ENCODE results near the gene BAIAP2L2. TPM values are rescaled to one million over a fixed set of nuclear protein-coding genes. Genes with fewer than 3 reads are reported as not detected.
A peak's percentile ranks its signal among the peaks of the same experiment; 100 is the strongest.

BAIAP2L2 gene
- total RNA-seq, 1 donor from 2014 or later: 4.5 TPM

GRCh38 chr22:38086942-38087341 is 23.5 kb downstream of the BAIAP2L2 start:
- H3K9me3 Mint-ChIP-seq: no peaks in the 10 kb centered on the region

DNA sequence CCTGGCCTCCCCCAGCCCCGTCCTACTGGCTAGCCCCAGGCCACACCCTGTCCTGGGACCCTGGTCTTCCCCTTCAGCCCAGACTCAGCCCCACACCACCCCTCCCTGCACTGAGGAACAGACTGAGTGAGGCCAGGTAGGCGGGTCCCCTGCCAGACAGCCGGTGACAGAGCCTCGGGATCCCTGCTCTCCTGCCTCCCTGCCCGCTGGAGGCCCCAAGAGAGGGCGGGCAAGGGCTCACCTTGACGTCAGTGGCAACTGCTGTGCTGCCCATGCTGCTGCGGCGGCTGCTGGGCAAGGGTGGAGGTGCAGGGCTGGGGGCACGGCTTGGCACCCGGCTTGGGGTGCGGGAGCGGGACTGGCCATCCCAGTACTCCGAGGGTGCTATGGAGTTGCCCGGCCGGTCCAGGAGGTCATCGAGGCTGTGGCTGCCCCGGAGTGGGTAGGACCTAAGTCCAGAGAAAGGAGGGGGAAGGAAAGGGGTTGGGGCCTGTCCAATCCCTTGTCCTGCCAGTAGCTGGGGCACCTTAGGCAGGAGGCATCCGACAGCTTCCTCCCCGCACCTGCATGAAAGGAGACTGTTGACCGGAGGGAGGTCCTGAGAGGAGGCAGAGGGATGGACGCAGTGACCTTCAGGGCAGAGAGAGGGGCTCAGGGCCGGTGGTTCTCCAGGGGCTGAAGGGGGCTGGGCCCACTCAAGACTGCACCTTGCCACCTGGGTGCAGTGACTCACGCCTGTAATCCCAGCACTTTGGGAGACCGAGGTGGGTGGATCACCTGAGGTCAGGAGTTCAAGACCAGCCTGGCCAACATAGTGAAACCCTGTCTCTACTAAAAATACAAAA is 24.3 kb downstream of the BAIAP2L2 start:
- H3K9me3 Mint-ChIP-seq: no peaks in the 10 kb centered on the region
- H3K36me3 Mint-ChIP-seq: no peaks in the 10 kb centered on the region
- H3K27me3 Mint-ChIP-seq: no peaks in the 10 kb centered on the region
- H3K27ac Mint-ChIP-seq: no peak overlapping the region
- H3K4me3 Mint-ChIP-seq: no peak overlapping the region
- DNase-seq (ENCODE audit: extremely low spot score, unreplicated experiment): no peak
- H3K4me1 Mint-ChIP-seq (ENCODE audit: unreplicated experiment): peaks cover 4% of the 10 kb centered on the region
- no peak for TF ChIP-seq CTCF (conservative IDR thresholded peaks at IDR 0.05)

More at GRCh38 chr22:38086942-38087341, 23.5 kb downstream of the BAIAP2L2 start:
- H3K27me3 Mint-ChIP-seq: no peaks in the 10 kb centered on the region
- DNase-seq (ENCODE audit: extremely low spot score, unreplicated experiment): no peak
- peaks cover 4% of the 10 kb centered on the region for H3K4me1 Mint-ChIP-seq (ENCODE audit: unreplicated experiment)
- H3K4me3 Mint-ChIP-seq: no peak overlapping the region
- TF ChIP-seq CTCF (conservative IDR thresholded peaks at IDR 0.05): no peak
- no peaks in the 10 kb centered on the region for H3K36me3 Mint-ChIP-seq
- no peak overlapping the region for H3K27ac Mint-ChIP-seq

- H3K36me3 Mint-ChIP-seq: no peaks in the 10 kb centered on the region
- no peaks in the 10 kb centered on the region for H3K9me3 Mint-ChIP-seq
- H3K27ac Mint-ChIP-seq: no peak overlapping the region
- no peak overlapping the region for H3K4me3 Mint-ChIP-seq
- no peak for TF ChIP-seq CTCF (conservative IDR thresholded peaks at IDR 0.05)
- H3K27me3 Mint-ChIP-seq: no peaks in the 10 kb centered on the region
- DNase-seq (ENCODE audit: extremely low spot score, unreplicated experiment): no peak
- H3K4me1 Mint-ChIP-seq (ENCODE audit: unreplicated experiment): peaks cover 4% of the 10 kb centered on the region
Observed at GRCh38 chr22:38085501-38085900, 25.0 kb downstream of the BAIAP2L2 start.

DNA sequence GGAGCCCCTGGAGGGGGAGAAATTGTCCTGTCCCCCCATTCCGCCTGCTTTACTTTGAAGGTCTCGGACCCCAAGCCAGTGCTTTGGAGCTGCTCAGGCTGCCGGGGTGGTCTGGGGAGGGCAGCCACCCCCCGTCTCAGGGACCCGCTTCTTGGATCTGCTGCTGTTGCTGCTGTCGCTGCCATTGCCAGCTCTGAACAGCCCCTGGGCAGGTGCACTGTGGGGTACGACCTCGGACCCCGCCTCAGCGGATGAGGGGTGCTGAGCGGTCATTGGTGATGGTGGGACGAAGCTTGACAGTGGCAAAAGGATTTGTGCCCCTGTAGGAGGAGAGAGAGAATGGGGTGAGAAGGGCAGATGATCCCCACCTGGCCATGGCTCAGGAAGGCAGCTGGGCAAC is 25.4 kb downstream of the BAIAP2L2 start:
- H3K27me3 Mint-ChIP-seq: no peaks in the 10 kb centered on the region
- no peaks in the 10 kb centered on the region for H3K36me3 Mint-ChIP-seq
- H3K9me3 Mint-ChIP-seq: no peaks in the 10 kb centered on the region
- no peak for TF ChIP-seq CTCF (conservative IDR thresholded peaks at IDR 0.05)
- DNase-seq (ENCODE audit: extremely low spot score, unreplicated experiment): no peak
- H3K27ac Mint-ChIP-seq: no peak overlapping the region
- H3K4me3 Mint-ChIP-seq: no peak overlapping the region
- H3K4me1 Mint-ChIP-seq (ENCODE audit: unreplicated experiment): peaks cover 4% of the 10 kb centered on the region

DNA sequence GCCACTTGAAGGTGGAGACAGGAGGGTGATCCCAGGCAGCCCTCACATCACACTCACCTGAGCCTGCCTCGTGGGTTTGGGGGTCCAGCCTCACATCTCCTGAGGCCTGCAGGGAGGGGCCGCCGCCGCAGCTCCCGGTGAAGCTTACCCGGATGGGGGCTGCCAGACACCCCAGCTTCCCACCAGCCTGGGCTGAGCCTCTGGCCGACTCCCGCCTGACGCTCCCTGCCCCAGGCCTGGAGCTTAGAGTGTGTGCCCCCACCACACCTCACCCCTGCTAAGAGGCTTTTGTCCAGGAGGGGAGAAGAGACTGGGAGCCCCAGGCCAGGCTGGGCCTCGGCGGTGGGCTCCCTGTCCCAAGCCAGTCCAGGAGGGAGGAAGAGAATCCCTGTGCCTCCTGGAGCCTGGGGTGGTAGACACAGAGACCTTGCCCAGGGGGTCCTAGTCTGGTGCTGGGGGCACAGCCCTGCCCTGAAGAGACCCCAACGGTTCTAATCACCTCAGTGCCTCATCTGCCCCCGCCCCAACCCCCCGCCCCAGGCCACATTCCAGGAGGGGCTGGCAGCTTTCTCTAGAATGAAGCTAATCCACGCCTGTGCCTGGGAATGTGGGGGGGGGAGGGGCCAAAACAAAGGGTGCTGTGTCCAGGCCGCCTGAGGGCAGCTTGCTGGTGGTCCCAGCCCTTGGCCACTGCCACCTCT is 26.4 kb downstream of the BAIAP2L2 start, which contains the start of gene SLC16A8:
SLC16A8 (minus strand) TSS at position 254 of the 701 bp plus-strand sequence. CDS start 1,311 bp downstream, outside the sequence.
- no peaks in the 10 kb centered on the region for H3K9me3 Mint-ChIP-seq
- no peak within 1 kb of the TSS for H3K27ac Mint-ChIP-seq
- H3K27me3 Mint-ChIP-seq: no peaks in the 10 kb centered on the region
- TF ChIP-seq CTCF (conservative IDR thresholded peaks at IDR 0.05): no peak
- no peaks in the 10 kb centered on the region for H3K36me3 Mint-ChIP-seq
- H3K4me1 Mint-ChIP-seq (ENCODE audit: unreplicated experiment): peaks cover 4% of the 10 kb centered on the region
- DNase-seq (ENCODE audit: extremely low spot score, unreplicated experiment): no peak
- H3K4me3 Mint-ChIP-seq: peak within 1 kb of the TSS; percentile 11

Data from type B pancreatic cell (in vitro differentiated cells).